DND-41 (cell line): ENCODE measurements around the gene NTM.

Experiments
- ATAC-seq: fragments of 200-7000 bp; cut with Tn5 transposase; 3 replicates; pipeline ENCODE4 v1.9.1; 2021; ENCODE audit warnings: low read depth; ENCODE audit not compliant: insufficient read depth
- DNase-seq: peaks from one replicate; pipeline ENCODE4 v3.0.0-alpha.2; 2020
- H2AFZ ChIP-seq: 2 replicates; pipeline ENCODE4 v1.6.0; 2012; ENCODE audit warnings: low read depth, low read length
- H3K27ac ChIP-seq: 2 replicates; pipeline ENCODE4 v1.5.1; 2012; ENCODE audit warnings: low read length, inconsistent platforms
- H3K27me3 ChIP-seq: fragments of 200-600 bp; sonication (generic); 2 replicates; pipeline ENCODE4 v1.6.0; 2012; ENCODE audit warnings: low read length, mild to moderate bottlenecking, inconsistent platforms; ENCODE audit not compliant: insufficient read depth, poor library complexity
- H3K36me3 ChIP-seq: 2 replicates; pipeline ENCODE4 v1.5.1; 2012; ENCODE audit warnings: low read length, inconsistent platforms; ENCODE audit not compliant: insufficient read depth
- H3K4me1 ChIP-seq: 2 replicates; pipeline ENCODE4 v1.5.1; 2012; ENCODE audit warnings: mild to moderate bottlenecking, low read length; ENCODE audit not compliant: insufficient read depth
- H3K4me2 ChIP-seq: 2 replicates; pipeline ENCODE4 v1.6.0; 2012; ENCODE audit warnings: mild to moderate bottlenecking, moderate library complexity, low read length, inconsistent platforms; ENCODE audit not compliant: insufficient read depth
- H3K4me3 ChIP-seq, 2 experiments: fragments of 200-600 bp in 1 of 2; shearing (Covaris generic) in 1 of 2; 2 replicates each; pipeline ENCODE4 v1.5.1; 2012 to 2016; ENCODE audit warnings: inconsistent platforms in 2 of 2, low read length in 2 of 2, mild to moderate bottlenecking in 2 of 2, low read depth in 1 of 2, moderate library complexity in 1 of 2
- H3K79me2 ChIP-seq: 2 replicates; pipeline ENCODE4 v1.6.0; 2012; ENCODE audit warnings: low read length, inconsistent platforms; ENCODE audit not compliant: insufficient read depth
- H3K9ac ChIP-seq: 2 replicates; pipeline ENCODE4 v1.6.0; 2012; ENCODE audit warnings: low read depth, mild to moderate bottlenecking, inconsistent platforms, low read length, moderate library complexity
- H3K9me3 ChIP-seq: 2 replicates; pipeline ENCODE4 v1.5.1; 2012; ENCODE audit warnings: low read length, moderate library complexity, mild to moderate bottlenecking, inconsistent platforms; ENCODE audit not compliant: insufficient read depth, severe bottlenecking
- H4K20me1 ChIP-seq: 2 replicates; pipeline ENCODE4 v1.6.0; 2012; ENCODE audit warnings: low read length; ENCODE audit not compliant: insufficient read depth
- EZH2 ChIP-seq: IDR thresholded peaks from 3 replicates; pipeline ENCODE4 v1.6.1; 2012; ENCODE audit warnings: borderline replicate concordance, low read depth, mild to moderate bottlenecking, moderate library complexity, low read length, inconsistent platforms; ENCODE audit not compliant: severe bottlenecking
- TF ChIP-seq, protein P1 (sequence below): IDR thresholded peaks from 2 replicates; pipeline ENCODE4 v1.5.1; 2012; ENCODE audit warnings: borderline replicate concordance, low read length, moderate library complexity, mild to moderate bottlenecking; ENCODE audit not compliant: poor library complexity, severe bottlenecking; ENCODE audit errors: extremely low read depth

Gene NTM

DNA sequence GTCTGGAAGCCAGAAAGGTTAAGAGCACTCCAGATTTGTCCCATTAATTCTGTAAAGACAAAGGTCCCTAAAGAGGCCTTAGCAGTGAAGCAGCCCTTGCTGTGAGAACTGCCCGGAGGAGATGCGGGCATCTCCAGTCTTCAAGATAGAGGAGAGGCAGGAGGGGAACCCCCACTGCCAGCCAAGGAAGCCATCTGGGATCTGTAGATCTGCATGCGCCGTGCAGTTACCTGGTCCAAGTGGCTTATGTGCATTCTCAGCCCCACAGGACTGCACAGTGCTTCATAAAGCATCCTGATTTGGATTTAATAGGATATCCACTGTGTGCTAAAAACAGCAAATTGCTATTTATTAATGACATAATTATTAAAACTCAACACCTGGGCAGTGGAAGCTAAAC, 834.6 kb downstream of the NTM start:
- Histone ChIP-seq H3K27me3 (no peaks in the 10 kb centered on the region), H3K4me2 (no peak overlapping the region), H3K4me3 (no peak overlapping the region), H3K9ac (no peak overlapping the region), H3K27ac (no peak overlapping the region), H3K4me1 (no peaks in the 10 kb centered on the region), H2AFZ (no peak overlapping the region), H3K36me3 (no peaks in the 10 kb centered on the region), H3K9me3 (no peaks in the 10 kb centered on the region), H4K20me1 (no peaks in the 10 kb centered on the region), H3K79me2 (no peaks in the 10 kb centered on the region)
- ATAC-seq (no peak), DNase-seq (no peak)
- TF ChIP-seq, protein P1, sequence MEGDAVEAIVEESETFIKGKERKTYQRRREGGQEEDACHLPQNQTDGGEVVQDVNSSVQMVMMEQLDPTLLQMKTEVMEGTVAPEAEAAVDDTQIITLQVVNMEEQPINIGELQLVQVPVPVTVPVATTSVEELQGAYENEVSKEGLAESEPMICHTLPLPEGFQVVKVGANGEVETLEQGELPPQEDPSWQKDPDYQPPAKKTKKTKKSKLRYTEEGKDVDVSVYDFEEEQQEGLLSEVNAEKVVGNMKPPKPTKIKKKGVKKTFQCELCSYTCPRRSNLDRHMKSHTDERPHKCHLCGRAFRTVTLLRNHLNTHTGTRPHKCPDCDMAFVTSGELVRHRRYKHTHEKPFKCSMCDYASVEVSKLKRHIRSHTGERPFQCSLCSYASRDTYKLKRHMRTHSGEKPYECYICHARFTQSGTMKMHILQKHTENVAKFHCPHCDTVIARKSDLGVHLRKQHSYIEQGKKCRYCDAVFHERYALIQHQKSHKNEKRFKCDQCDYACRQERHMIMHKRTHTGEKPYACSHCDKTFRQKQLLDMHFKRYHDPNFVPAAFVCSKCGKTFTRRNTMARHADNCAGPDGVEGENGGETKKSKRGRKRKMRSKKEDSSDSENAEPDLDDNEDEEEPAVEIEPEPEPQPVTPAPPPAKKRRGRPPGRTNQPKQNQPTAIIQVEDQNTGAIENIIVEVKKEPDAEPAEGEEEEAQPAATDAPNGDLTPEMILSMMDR, result no peak
- TF ChIP-seq EZH2, result no peak

DNA sequence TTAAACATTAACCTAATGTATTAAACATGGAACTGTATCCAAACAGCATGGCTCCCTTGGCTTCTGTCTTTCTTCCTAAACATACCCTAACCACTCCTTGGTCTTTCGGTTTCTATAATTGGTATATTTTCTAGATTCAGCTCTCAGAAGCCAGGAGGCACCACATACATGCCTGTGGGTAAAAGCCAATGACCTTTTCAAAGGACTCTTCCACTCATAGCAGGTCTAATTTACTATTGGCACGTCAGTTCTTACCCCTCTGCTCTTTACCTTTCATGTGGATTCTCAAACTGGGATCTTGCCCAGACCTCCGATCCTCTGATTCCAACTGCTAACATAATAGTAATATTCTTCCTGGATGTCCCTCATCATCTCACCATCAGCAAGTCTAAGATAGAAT, 835.1 kb downstream of the NTM start:
- no peak for ATAC-seq
- Histone ChIP-seq H3K9me3 (no peaks in the 10 kb centered on the region), H4K20me1 (no peaks in the 10 kb centered on the region), H3K4me1 (no peaks in the 10 kb centered on the region), H3K4me3 (no peak overlapping the region), H3K9ac (no peak overlapping the region), H3K4me2 (no peak overlapping the region), H3K36me3 (no peaks in the 10 kb centered on the region), H3K27me3 (no peaks in the 10 kb centered on the region), H2AFZ (no peak overlapping the region), H3K27ac (no peak overlapping the region), H3K79me2 (no peaks in the 10 kb centered on the region)
- TF ChIP-seq, protein P1, result no peak
- no peak for TF ChIP-seq EZH2
- DNase-seq, result no peak

DNA sequence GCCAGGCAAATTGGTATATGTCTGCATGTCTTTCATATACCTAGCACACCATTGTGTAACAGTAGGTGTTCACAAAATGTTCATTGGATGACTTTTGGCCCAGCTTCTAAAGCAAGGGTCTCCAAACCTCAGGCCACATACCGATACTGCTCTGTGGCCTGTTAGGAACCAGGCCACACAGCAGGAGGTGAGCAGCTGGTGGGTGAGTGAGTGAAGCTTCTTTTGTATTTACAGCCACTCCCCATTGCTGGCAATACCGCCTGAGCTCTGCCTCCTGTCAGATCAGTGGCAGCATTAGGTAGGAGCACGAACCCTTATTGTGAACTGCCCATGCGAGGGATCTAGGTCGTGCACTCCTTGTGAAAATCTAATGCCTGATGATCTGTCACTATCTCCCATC, 836.6 kb downstream of the NTM start:
- Histone ChIP-seq H3K4me3 (no peak overlapping the region), H3K36me3 (no peaks in the 10 kb centered on the region), H3K9me3 (no peaks in the 10 kb centered on the region), H3K79me2 (no peaks in the 10 kb centered on the region), H4K20me1 (no peaks in the 10 kb centered on the region), H3K27ac (no peak overlapping the region), H3K4me1 (no peaks in the 10 kb centered on the region), H2AFZ (no peak overlapping the region), H3K4me2 (no peak overlapping the region), H3K9ac (no peak overlapping the region), H3K27me3 (no peaks in the 10 kb centered on the region)
- no peak for DNase-seq
- ATAC-seq, result no peak
- TF ChIP-seq, protein P1, result no peak
- TF ChIP-seq EZH2, result no peak

DNA sequence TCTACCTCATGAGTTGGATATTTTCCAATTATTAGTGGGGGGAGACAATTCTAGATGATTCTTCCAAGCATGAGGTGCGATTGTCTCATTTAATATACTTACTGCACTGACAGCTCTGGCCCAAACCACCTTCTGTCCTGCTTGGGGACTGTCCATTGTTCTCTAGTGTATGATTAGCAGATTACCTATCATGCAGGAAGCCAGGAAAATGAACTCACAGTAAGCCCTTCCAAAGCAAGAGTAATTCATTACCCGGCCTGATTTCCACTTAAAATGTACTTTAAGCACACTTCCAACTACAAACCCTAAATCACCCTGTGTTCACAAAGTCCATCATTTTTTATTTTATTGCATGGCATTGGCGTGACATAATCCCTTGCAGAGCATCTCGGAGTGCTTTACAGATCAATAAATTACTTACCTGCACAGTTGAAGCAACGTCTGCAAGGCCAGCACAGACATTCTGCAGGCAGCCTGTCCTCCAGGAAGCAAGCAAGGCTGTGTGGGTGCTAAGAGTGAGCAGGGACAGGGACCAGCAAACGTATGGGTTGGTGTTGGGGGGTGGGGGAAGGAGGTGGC, 838.2 kb downstream of the NTM start:
- ATAC-seq, result no peak
- no peaks in the 10 kb centered on the region for H3K4me1 ChIP-seq
- no peak for DNase-seq

More for the DNA sequence above, 838.2 kb downstream of the NTM start:
- Histone ChIP-seq H3K27me3 (no peaks in the 10 kb centered on the region), H3K36me3 (no peaks in the 10 kb centered on the region), H3K9me3 (no peaks in the 10 kb centered on the region), H3K9ac (no peak overlapping the region), H3K4me3 (no peak overlapping the region), H3K79me2 (no peaks in the 10 kb centered on the region), H3K27ac (no peak overlapping the region), H2AFZ (no peak overlapping the region), H3K4me2 (no peak overlapping the region), H4K20me1 (no peaks in the 10 kb centered on the region)
- no peak for TF ChIP-seq EZH2
- TF ChIP-seq, protein P1, result no peak
